ENCODE measurements around the gene CCSER1. TPM values are rescaled to one million over a fixed set of nuclear protein-coding genes. Genes with fewer than 3 reads are reported as not detected.
A peak's percentile ranks its signal among the peaks of the same experiment; 100 is the strongest.

Gene CCSER1
- total RNA-seq, 1 experiment from 2014 or later = 0.63 TPM

GRCh38 chr4:90621080-90621479, 493.9 kb downstream of the CCSER1 start:
- no TSS peak for BruUV-seq (replicated peaks)
- no peak for TF ChIP-seq CTCF (IDR thresholded peaks at IDR 0.05; ENCODE audit: unreplicated experiment)
- Mint-ChIP-seq H3K9me3 (ENCODE audit: unreplicated experiment) (no peaks in the 10 kb centered on the region), H3K27ac (ENCODE audit: low read depth, unreplicated experiment) (no peak overlapping the region), H3K36me3 (ENCODE audit: insufficient read depth, unreplicated experiment) (no peaks in the 10 kb centered on the region), H3K4me3 (ENCODE audit: unreplicated experiment) (no peak overlapping the region), H3K4me1 (ENCODE audit: insufficient read depth, unreplicated experiment) (no peaks in the 10 kb centered on the region), H3K27me3 (ENCODE audit: insufficient read depth, unreplicated experiment) (no peaks in the 10 kb centered on the region)
- no peak for DNase-seq (ENCODE audit: unreplicated experiment)
- CTCF ChIA-PET = no interaction called here
- POLR2A ChIA-PET = no interaction called here
- intact Hi-C loops (cut with micrococcal nuclease) = no loop called here

GRCh38 chr4:90624781-90625180, 497.6 kb downstream of the CCSER1 start:
- Mint-ChIP-seq H3K4me1 (ENCODE audit: insufficient read depth, unreplicated experiment) (no peaks in the 10 kb centered on the region), H3K27ac (ENCODE audit: low read depth, unreplicated experiment) (no peak overlapping the region), H3K27me3 (ENCODE audit: insufficient read depth, unreplicated experiment) (no peaks in the 10 kb centered on the region), H3K36me3 (ENCODE audit: insufficient read depth, unreplicated experiment) (no peaks in the 10 kb centered on the region), H3K4me3 (ENCODE audit: unreplicated experiment) (no peak overlapping the region), H3K9me3 (ENCODE audit: unreplicated experiment) (no peaks in the 10 kb centered on the region)
- ChIA-PET CTCF (no interaction called here), POLR2A (no interaction called here)
- no peak for TF ChIP-seq CTCF (IDR thresholded peaks at IDR 0.05; ENCODE audit: unreplicated experiment)
- intact Hi-C loops (cut with micrococcal nuclease) = no loop called here
- DNase-seq (ENCODE audit: unreplicated experiment) = no peak
- no TSS peak for BruUV-seq (replicated peaks)

- DNase-seq (ENCODE audit: unreplicated experiment) = peak; percentile 1
- POLR2A ChIA-PET = no interaction called here
- Mint-ChIP-seq H3K4me3 (ENCODE audit: unreplicated experiment) (no peak overlapping the region), H3K36me3 (ENCODE audit: insufficient read depth, unreplicated experiment) (no peaks in the 10 kb centered on the region), H3K4me1 (ENCODE audit: insufficient read depth, unreplicated experiment) (no peaks in the 10 kb centered on the region), H3K27ac (ENCODE audit: low read depth, unreplicated experiment) (no peak overlapping the region), H3K9me3 (ENCODE audit: unreplicated experiment) (no peaks in the 10 kb centered on the region), H3K27me3 (ENCODE audit: insufficient read depth, unreplicated experiment) (no peaks in the 10 kb centered on the region)
- CTCF ChIA-PET = interaction anchor here (0.6 to 1.5 kb wide), 5 partner anchors 12 to 1377 kb away, joined by 3 to 5 read pairs (median 3); no protein-coding TSS in a partner anchor
- no peak for TF ChIP-seq CTCF (IDR thresholded peaks at IDR 0.05; ENCODE audit: unreplicated experiment)
- BruUV-seq (replicated peaks) = no TSS peak
- intact Hi-C loops (cut with micrococcal nuclease) = no loop called here
Measured at GRCh38 chr4:90641861-90642599, 514.8 kb downstream of the CCSER1 start.

- Mint-ChIP-seq H3K27ac (ENCODE audit: low read depth, unreplicated experiment) (no peak overlapping the region), H3K4me3 (ENCODE audit: unreplicated experiment) (no peak overlapping the region), H3K36me3 (ENCODE audit: insufficient read depth, unreplicated experiment) (no peaks in the 10 kb centered on the region), H3K4me1 (ENCODE audit: insufficient read depth, unreplicated experiment) (no peaks in the 10 kb centered on the region), H3K9me3 (ENCODE audit: unreplicated experiment) (no peaks in the 10 kb centered on the region), H3K27me3 (ENCODE audit: insufficient read depth, unreplicated experiment) (no peaks in the 10 kb centered on the region)
- intact Hi-C loops (cut with micrococcal nuclease) = no loop called here
- no peak for TF ChIP-seq CTCF (IDR thresholded peaks at IDR 0.05; ENCODE audit: unreplicated experiment)
- ChIA-PET CTCF (interaction anchor here (0.5 to 1.5 kb wide), 4 partner anchors 13 to 730 kb away, joined by 3 to 5 read pairs (median 3); no protein-coding TSS in a partner anchor), POLR2A (no interaction called here)
- DNase-seq (ENCODE audit: unreplicated experiment) = no peak
- BruUV-seq (replicated peaks) = no TSS peak
Measured at GRCh38 chr4:90643156-90643555, 516.0 kb downstream of the CCSER1 start.

All from MCF 10A (cell line).